ENCODE data around the gene MTR.

DNA sequence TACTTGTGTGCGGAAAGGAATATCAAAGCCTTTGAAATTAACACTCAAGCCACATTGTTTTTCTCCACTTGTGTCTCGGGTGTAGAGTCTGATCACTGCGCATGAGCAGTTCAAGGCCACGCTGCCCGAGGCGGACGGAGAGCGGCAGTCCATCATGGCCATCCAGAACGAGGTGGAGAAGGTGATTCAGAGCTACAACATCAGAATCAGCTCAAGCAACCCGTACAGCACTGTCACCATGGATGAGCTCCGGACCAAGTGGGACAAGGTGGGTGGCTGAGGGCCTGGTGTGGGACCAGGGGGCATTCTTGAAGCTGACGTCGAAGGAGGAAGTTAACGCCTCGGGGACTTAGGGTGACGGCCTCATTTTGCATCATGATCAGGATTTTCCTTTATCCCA lies 43.7 kb upstream of the MTR start:
- no peak for TF ChIP-seq CTCF (IDR thresholded peaks at IDR 0.05)
- TF ChIP-seq POLR2A (IDR thresholded peaks at IDR 0.05), result no peak

Measured in thyroid gland (tissue), 4 donors.